HG03135 (cell line): ENCODE measurements around the gene CNTN6.

Experiments
- ATAC-seq: cut with Tn5 transposase; IDR thresholded peaks from one replicate; pipeline ENCODE4 v1.9.1; 2021; ENCODE audit warnings: mild to moderate bottlenecking, moderate library complexity; ENCODE audit not compliant: unreplicated experiment

CNTN6 gene

GRCh38 chr3:1171320-1171719, 78.5 kb downstream of the CNTN6 start:
- no peak for ATAC-seq

- no peak for ATAC-seq
Measured at GRCh38 chr3:1172644-1173043, 79.8 kb downstream of the CNTN6 start.

GRCh38 chr3:1179146-1179545, 86.3 kb downstream of the CNTN6 start:
- ATAC-seq, result no peak

GRCh38 chr3:1183320-1184048, 90.7 kb downstream of the CNTN6 start:
- no peak for ATAC-seq

GRCh38 chr3:1190569-1190968, 97.7 kb downstream of the CNTN6 start:
- ATAC-seq, result no peak

- no peak for ATAC-seq
Measured at GRCh38 chr3:1191026-1191425, 98.2 kb downstream of the CNTN6 start.

GRCh38 chr3:1195947-1196346, 103.1 kb downstream of the CNTN6 start:
- no peak for ATAC-seq

GRCh38 chr3:1197051-1197450, 104.2 kb downstream of the CNTN6 start:
- ATAC-seq, result no peak

GRCh38 chr3:1200371-1200770, 107.5 kb downstream of the CNTN6 start:
- no peak for ATAC-seq

- ATAC-seq, result no peak
Measured at GRCh38 chr3:1207904-1208303, 115.1 kb downstream of the CNTN6 start.

GRCh38 chr3:1214933-1215332, 122.1 kb downstream of the CNTN6 start:
- no peak for ATAC-seq

GRCh38 chr3:1216856-1217255, 124.0 kb downstream of the CNTN6 start:
- no peak for ATAC-seq

- no peak for ATAC-seq
Measured at GRCh38 chr3:1227111-1227510, 134.3 kb downstream of the CNTN6 start.

- ATAC-seq, result no peak
Measured at GRCh38 chr3:1228289-1228688, 135.5 kb downstream of the CNTN6 start.

GRCh38 chr3:1230920-1231319, 138.1 kb downstream of the CNTN6 start:
- ATAC-seq, result no peak

GRCh38 chr3:1232276-1232675, 139.5 kb downstream of the CNTN6 start:
- no peak for ATAC-seq

GRCh38 chr3:1235526-1236120, 142.8 kb downstream of the CNTN6 start:
- ATAC-seq, result no peak

GRCh38 chr3:1251282-1252060, 158.6 kb downstream of the CNTN6 start:
- ATAC-seq, result no peak

GRCh38 chr3:1252061-1252430, 159.2 kb downstream of the CNTN6 start:
- ATAC-seq, result no peak

GRCh38 chr3:1262246-1262645, 169.4 kb downstream of the CNTN6 start:
- ATAC-seq, result no peak

- no peak for ATAC-seq
Measured at GRCh38 chr3:1263121-1263520, 170.3 kb downstream of the CNTN6 start.

- ATAC-seq, result no peak
Measured at GRCh38 chr3:1269808-1270207, 177.0 kb downstream of the CNTN6 start.
